ENCODE data around the gene EAPP. TPM values are rescaled to one million over a fixed set of nuclear protein-coding genes. Genes with fewer than 3 reads are reported as not detected.
A peak's percentile ranks its signal among the peaks of the same experiment; 100 is the strongest.
"Not testable (repeated sequence)": the region's sequence is repeated elsewhere in the genome, so short reads cannot be mapped to it uniquely, and the experiment has no call there.

Gene EAPP, protein sequence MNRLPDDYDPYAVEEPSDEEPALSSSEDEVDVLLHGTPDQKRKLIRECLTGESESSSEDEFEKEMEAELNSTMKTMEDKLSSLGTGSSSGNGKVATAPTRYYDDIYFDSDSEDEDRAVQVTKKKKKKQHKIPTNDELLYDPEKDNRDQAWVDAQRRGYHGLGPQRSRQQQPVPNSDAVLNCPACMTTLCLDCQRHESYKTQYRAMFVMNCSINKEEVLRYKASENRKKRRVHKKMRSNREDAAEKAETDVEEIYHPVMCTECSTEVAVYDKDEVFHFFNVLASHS
- 34.4 and 37.7 TPM in 2 replicates for total RNA-seq

- peak; percentile 95 to 99 for DNase-seq (ENCODE audit: low read depth in 2 of 2)
Observed at GRCh38 chr14:34539407-34540180, at the start of gene EAPP. EAPP (minus strand) TSS chr14:34539701; CDS start chr14:34539628, 73 bp downstream.

GRCh38 chr14:34583525-34583924 lies 44.0 kb upstream of the EAPP start:
- no peak for DNase-seq (ENCODE audit: low read depth in 2 of 2)

DNA sequence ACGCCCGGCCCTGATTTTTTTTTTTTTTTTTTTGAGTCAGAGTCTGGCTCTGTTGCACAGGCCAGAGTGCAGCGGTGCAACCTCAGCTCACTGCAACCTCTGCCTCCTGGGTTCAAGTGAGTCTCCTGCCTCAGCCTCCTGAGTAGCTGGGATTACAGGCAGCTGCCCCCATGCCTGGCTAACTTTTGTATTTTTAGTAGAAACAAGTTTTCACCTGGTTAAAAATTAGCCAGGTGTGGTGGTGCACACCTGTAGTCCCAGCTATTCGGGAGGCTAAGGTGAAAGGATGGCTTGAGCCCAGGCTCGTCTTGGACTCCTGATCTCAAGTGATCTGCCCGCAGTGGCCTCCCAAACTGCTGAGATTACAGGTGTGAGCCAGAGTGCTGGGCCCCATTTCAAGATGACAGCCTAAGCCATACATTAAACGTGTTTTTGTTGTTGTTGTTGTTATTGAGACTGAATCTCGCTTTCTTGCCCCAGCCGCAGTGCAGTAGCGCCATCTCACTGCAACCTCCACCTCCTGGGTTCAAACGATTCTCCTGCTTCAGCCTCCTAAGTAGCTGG lies 42.7 kb upstream of the EAPP start:
- no peak for DNase-seq (ENCODE audit: low read depth in 2 of 2)

DNA sequence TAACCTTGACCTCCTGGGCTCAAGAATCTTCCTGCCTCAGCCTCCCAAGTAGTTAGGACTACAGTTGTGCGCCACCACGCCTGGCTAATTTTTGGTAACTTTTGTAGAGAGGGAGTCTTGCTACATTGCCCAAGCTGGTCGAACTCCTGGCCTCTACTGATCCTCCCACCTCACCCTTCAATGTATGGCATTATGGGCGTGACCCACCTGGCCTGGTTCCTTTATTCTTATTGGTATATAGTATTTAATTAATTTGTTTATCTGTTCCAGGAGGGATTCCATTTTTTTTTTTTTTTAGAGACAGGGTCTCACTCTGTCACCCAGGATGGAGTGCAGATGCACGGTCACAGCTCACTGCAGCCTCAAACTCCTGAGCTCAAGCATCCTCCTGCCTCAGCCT lies 40.9 kb upstream of the EAPP start:
- DNase-seq (ENCODE audit: low read depth in 2 of 2): no peak

DNA sequence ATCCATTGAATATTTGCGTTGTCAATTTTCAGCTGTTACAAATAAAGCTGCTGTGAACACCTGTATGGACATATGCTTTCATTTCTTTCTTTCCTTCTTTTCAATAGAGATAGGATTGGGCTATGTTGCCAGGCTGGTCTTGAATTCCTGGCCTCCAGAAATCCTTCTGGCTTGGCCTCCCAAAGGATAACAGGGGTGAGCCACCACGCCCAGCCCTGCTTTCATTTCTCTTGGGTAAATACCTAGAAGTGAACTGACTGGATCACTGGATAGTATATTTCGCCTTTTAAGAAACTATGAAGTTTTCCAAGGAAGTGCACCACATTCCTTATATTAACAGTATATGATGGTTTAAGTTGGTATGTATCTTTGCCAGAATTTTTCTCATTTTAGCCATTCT lies 32.3 kb upstream of the EAPP start:
- DNase-seq (ENCODE audit: low read depth in 2 of 2): no peak

GRCh38 chr14:34569750-34570149 lies 30.2 kb upstream of the EAPP start:
- DNase-seq (ENCODE audit: low read depth in 2 of 2): no peak

- no peak for DNase-seq (ENCODE audit: low read depth in 2 of 2)
Observed at GRCh38 chr14:34568803-34569202, 29.3 kb upstream of the EAPP start.

DNA sequence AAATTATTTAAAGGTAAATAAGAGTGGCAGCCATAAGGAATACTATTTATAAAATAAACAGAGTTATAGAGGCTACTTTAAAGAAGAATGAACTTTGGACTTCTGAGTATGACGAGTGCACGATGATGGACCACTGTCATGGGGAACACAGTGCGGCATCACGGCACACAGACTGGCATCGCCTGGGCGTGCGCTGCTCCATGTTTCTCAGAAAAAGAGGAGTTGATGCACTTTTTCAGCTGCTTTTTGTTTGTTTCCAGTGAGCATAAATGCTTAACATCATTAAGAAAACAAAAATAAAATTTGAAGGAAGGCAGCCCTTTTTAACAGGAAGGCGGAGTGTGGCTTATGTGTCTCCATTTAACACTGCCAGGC lies 23.3 kb upstream of the EAPP start:
- DNase-seq (ENCODE audit: low read depth in 2 of 2): no peak

DNA sequence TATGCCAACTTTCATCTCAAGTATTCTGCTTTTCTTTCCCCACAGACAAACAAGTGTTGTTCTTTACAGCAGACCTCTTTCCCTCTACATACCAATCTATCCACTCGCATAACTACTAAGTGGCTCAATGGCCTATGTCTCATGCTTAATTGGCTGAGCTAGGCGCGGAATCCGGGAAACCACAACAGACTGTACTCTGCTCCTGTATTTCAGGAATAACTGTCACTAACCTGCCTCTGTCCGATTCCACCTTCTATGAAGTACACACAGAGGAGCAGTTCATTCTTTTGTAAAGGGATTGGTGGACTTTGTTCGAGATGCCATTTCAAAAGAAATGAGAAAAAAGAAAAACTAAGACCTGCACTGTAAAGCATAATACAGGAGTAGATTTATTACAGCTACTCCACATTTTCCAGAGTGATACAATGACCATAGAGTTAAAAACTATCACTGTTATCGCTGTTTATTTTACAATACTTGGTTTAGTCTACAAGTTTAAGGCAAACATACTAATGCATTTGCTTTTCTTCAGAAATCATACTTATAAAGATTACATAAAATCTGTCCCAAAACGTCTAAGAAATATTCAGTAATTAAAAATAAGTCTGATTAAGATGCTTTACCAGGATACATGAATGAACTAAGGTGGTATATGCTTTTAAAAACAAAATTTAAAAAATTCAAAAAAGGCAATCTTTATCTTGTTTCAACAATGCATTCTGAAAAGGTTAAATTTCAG lies 22.7 kb upstream of the EAPP start:
- not testable (repeated sequence) for DNase-seq (ENCODE audit: low read depth in 2 of 2)

DNA sequence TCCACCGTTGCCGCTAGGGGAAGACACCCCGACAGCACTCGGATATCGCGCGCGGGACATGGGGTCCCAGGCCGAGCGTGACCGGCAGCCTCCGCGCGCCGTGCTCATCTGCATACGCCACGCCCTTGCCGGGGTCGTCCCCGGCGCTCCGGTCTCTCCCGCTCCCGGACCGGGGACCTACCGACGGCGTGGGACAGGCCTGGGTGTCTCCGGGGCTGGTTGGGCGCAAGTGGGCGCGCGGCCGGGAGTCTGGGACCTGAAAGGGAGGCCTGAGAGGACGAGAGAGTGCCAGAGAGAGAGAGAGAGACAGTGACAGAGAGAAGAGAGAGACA lies 17.0 kb upstream of the EAPP start:
- not testable (repeated sequence) for DNase-seq (ENCODE audit: low read depth in 2 of 2)

DNA sequence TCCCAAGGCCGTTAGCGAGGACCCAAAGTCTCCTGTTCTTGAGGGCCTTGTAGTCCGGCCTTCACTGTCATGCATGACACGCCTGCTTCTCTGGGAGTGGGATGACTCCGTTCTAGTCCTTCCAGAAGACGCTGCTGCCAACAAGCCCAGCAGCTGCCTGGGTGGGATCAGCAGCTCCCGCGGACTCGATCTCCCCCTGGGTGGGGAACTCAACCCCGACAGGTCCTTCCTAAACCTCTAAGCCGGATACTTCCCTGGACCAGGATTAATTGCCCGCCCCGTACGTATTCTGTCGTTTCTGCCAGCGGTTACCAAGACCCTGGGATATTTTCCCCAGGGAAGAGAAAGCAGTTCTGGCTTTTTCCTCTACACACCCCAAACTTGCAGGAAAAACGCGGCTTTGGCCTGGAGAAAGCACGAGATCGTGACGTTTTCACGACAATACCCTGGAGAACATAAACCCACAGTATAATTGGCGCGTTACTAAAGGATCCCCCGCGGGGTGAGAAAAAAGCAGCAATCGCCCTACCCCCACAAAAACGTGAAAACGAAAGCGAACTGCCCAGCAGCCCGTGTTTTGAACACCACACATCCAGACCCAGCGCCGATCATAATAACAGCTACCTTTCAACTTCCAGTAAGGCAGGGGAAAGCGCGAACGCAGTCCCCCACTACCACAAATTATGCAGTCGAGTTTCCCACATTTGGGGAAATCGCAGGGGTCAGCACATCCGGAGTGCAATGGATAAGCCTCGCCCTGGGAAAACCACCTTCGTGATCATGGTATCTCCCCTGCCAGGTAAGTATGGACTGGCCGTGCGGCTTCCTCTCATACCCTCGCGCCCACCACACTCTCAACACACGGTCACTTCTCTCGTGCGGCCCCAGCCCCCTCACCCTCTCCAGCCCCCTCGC lies 16.3 kb upstream of the EAPP start:
- DNase-seq (ENCODE audit: low read depth in 2 of 2): not testable (repeated sequence)

- DNase-seq (ENCODE audit: low read depth in 2 of 2): no peak
Observed at GRCh38 chr14:34554540-34555250, 15.2 kb upstream of the EAPP start.

- DNase-seq (ENCODE audit: low read depth in 2 of 2): not testable (repeated sequence)
Observed at GRCh38 chr14:34549276-34549966, 9.9 kb upstream of the EAPP start.

DNA sequence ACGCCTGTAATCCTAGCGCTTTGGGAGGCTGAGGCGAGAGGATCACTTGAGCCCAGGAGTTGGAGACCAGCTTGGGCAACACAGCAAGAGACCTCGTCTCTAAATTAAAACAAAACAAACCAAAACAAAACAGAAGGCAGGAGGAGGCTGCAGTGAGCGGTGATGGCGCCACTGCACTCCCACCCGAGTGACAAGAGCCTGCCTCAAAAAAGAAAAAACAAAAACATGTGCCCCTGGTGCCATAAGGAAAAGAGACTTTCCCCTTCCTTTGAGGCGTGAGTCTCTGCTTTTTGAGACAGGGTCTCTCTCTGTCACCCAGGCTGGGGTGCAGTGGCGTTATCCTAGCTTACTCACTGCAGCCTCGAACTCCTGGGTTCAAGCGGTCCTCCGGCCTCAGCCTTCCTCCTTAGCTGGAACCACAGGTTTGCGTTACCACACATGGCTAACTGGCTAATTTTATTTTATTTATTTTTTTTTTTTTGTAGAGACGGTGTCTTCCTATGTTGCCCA lies 9.0 kb upstream of the EAPP start:
- DNase-seq (ENCODE audit: low read depth in 2 of 2): no peak

DNA sequence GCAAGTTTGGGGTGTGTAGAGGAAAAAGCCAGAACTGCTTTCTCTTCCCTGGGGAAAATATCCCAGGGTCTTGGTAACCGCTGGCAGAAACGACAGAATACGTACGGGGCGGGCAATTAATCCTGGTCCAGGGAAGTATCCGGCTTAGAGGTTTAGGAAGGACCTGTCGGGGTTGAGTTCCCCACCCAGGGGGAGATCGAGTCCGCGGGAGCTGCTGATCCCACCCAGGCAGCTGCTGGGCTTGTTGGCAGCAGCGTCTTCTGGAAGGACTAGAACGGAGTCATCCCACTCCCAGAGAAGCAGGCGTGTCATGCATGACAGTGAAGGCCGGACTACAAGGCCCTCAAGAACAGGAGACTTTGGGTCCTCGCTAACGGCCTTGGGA lies 7.6 kb upstream of the EAPP start:
- not testable (repeated sequence) for DNase-seq (ENCODE audit: low read depth in 2 of 2)

DNA sequence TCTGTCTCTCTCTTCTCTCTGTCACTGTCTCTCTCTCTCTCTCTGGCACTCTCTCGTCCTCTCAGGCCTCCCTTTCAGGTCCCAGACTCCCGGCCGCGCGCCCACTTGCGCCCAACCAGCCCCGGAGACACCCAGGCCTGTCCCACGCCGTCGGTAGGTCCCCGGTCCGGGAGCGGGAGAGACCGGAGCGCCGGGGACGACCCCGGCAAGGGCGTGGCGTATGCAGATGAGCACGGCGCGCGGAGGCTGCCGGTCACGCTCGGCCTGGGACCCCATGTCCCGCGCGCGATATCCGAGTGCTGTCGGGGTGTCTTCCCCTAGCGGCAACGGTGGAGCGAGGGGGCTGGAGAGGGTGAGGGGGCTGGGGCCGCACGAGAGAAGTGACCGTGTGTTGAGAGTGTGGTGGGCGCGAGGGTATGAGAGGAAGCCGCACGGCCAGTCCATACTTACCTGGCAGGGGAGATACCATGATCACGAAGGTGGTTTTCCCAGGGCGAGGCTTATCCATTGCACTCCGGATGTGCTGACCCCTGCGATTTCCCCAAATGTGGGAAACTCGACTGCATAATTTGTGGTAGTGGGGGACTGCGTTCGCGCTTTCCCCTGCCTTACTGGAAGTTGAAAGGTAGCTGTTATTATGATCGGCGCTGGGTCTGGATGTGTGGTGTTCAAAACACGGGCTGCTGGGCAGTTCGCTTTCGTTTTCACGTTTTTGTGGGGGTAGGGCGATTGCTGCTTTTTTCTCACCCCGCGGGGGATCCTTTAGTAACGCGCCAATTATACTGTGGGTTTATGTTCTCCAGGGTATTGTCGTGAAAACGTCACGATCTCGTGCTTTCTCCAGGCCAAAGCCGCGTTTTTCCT lies 7.0 kb upstream of the EAPP start:
- not testable (repeated sequence) for DNase-seq (ENCODE audit: low read depth in 2 of 2)

DNA sequence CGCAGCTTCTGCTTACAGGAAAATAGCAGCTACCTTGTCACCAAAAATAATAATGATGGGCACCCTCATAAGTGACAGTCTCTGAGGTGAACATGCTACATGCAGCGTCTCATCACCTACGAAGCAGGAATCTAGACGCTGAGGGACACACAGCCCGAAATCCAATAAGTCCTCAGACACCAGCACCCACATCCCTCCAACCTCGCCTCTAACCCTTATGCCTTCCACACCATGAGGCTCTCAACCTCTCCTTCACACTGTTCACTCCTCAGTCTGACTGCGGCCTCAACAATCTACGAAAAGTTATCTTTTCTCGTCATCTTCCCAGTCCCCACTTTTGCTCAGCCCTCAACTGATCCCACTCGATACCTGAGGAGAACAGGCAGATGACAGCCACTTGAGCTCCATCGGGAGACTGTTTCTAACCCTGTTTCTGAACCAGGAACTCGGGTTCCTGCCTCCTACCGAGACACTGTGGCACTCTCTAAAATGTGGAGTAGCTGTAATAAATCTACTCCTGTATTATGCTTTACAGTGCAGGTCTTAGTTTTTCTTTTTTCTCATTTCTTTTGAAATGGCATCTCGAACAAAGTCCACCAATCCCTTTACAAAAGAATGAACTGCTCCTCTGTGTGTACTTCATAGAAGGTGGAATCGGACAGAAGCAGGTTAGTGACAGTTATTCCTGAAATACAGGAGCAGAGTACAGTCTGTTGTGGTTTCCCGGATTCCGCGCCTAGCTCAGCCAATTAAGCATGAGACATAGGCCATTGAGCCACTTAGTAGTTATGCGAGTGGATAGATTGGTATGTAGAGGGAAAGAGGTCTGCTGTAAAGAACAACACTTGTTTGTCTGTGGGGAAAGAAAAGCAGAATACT lies 919 bp upstream of the EAPP start:
- not testable (repeated sequence) for DNase-seq (ENCODE audit: low read depth in 2 of 2)

Data from dermis microvascular lymphatic vessel endothelial cell (primary cell).